Heart right ventricle (tissue), 16 donors: ENCODE results near the gene ALS2. TPM values are rescaled to one million over a fixed set of nuclear protein-coding genes. Genes with fewer than 3 reads are reported as not detected.
"Not testable (repeated sequence)": the region's sequence is repeated elsewhere in the genome, so short reads cannot be mapped to it uniquely, and the experiment has no call there.

Experiments
- ATAC-seq, 8 donors: fragments of 200-7000 bp; cut with Tn5 transposase; one replicate each; pipeline ENCODE4 v1.9.1; 2020; ENCODE audit warnings: mild to moderate bottlenecking in 8 of 8, moderate library complexity in 8 of 8, moderate number of reproducible peaks in 1 of 8
- DNase-seq, 2 donors: peaks; one replicate each; pipeline ENCODE4 v3.0.0-alpha.2; 2020
- H3K27ac ChIP-seq, 10 donors: fragments of 200-600 bp; sonication (generic) in 2 of 10; one replicate each; pipeline versions ENCODE4 v1.5.0 to v1.8.0; 2020 to 2022; ENCODE audit warnings: mild to moderate bottlenecking in 3 of 10
- H3K27me3 ChIP-seq, 7 donors: fragments of 200-600 bp; one replicate each; pipeline ENCODE4 v1.8.0; 2021 to 2022; ENCODE audit warnings: mild to moderate bottlenecking in 2 of 7
- H3K36me3 ChIP-seq, 9 donors: fragments of 200-600 bp; sonication (generic) in 1 of 9; one replicate each; pipeline versions ENCODE4 v1.5.0 to v1.8.0; 2020 to 2022; ENCODE audit warnings: mild to moderate bottlenecking in 2 of 9
- H3K4me1 ChIP-seq, 9 donors: fragments of 200-600 bp; sonication (generic) in 1 of 9; one replicate each; pipeline versions ENCODE4 v1.5.0 to v1.8.0; 2020 to 2022; ENCODE audit warnings: mild to moderate bottlenecking in 4 of 9
- H3K4me3 ChIP-seq, 10 donors: fragments of 200-600 bp; sonication (generic) in 2 of 10; one replicate each; pipeline versions ENCODE4 v1.5.0 to v1.8.0; 2020 to 2022; ENCODE audit warnings: mild to moderate bottlenecking in 7 of 10, moderate library complexity in 2 of 10
- H3K9me3 ChIP-seq, 11 donors: fragments of 200-600 bp in 10 of 11; sonication (generic) in 2 of 11; one replicate each; pipeline versions ENCODE4 v1.5.0 to v1.8.0; 2013 to 2022; ENCODE audit warnings: mild to moderate bottlenecking in 2 of 11, control low read depth in 1 of 11, moderate library complexity in 1 of 11
- CTCF ChIP-seq, 9 donors: fragments of 200-600 bp; sonication (generic) in 2 of 9; IDR thresholded peaks; one replicate each; pipeline versions ENCODE4 v1.5.0 to v1.8.0; 2021 to 2022; ENCODE audit warnings: antibody characterized with exemption in 9 of 9, mild to moderate bottlenecking in 5 of 9, moderate library complexity in 1 of 9
- WGBS, 2 donors: extraction: QIAGEN DNeasy Blood & Tissue Kit; methylation state at CpG; one replicate each; pipeline ENCODE4 v1.1.7; 2013; ENCODE audit warnings: inconsistent platforms in 1 of 2; 5-methylcytosine and 5-hydroxymethylcytosine counted together
- intact Hi-C, 10 donors: fragments of 100-400 bp; cut with DNase I; formaldehyde crosslinking; loops; one replicate each; pipeline versions ENCODE4 v1.11.1 to v1.14.2; 2022
- polyA plus RNA-seq, 2 donors: library from polyadenylated mRNA; stranded (reverse); fragments of 200-250 nt; gene quantifications; one replicate each; pipeline ENCODE4 v1.2.3, GENCODE V29; 2013
- total RNA-seq, 10 donors: library from RNA; stranded (reverse); fragmentation: NEBNext Ultra II Directional in 3 of 10; extraction: Animal tissue kit (Norgen Biotek cat#: 25700) in 3 of 10; gene quantifications; one replicate each; pipeline versions ENCODE4 v1.2.1 to v1.2.4, GENCODE V29; 2021 to 2023
- donor health status: Arrhythmogenic right ventricular cardiomyopathy.
- donor health status: ischemic (EF 13 %, LVEDD 7.1; RV severe dilation, severe dysfunction).
- donor health status: healthy with polysubstance abuse.
- donor health status: DM: no; HTN: yes; CAD: no.
- donor health status: DM: no; HTN: no; CAD: no.
- donor health status: ischemic (EF 25% LVEDD 6.9; RV normal size, moderate dysfunction).
- donor health status: ischemic (EF 25% LVEDD 5.7; RV mildly dilated, moderate dysfunction).
- donor health status: healthy.
- donor health status: DM: yes; HTN: yes; CAD: no.
- donor health status: Ischemic cardiomyopathy.
- donor health status: ischemic (EF 35%, LVEDD 5.7; RV mildly dilated, moderate dysfunction).
- donor health status: nonischemic (EF 11% LVEDD 7.7; RV severe dilation, severe dysfunction).
- donor health status: DM: yes; HTN: yes; CAD: no.
- donor health status: PGD.
- donor health status: ischemic (EF 29% LVEDD 5.4; RV normal size, mild dysfunction).
- donor health status: nonischemic (EF 23%, LVEDD 6.1; RV moderate dilation, normal function).

Gene ALS2
- total and polyA plus RNA-seq, 12 donors = 7.8 to 49.3 (median 34.5) TPM

GRCh38 chr2:201821080-201821479 lies 40.3 kb upstream of the ALS2 start:
- Histone ChIP-seq H3K36me3 (no peaks in the 10 kb centered on the region), H3K4me3 (no peak overlapping the region), H3K27me3 (peaks cover 0 to 3% (median 0%) of the 10 kb centered on the region in 7 donors), H3K4me1 (no peaks in the 10 kb centered on the region), H3K9me3 (no peaks in the 10 kb centered on the region), H3K27ac (no peak overlapping the region)
- intact Hi-C loops = no loop called here
- ATAC-seq (no peak), DNase-seq (no peak)
- 88 to 92% methylated on average over 5 of the region's 5 CpGs for WGBS, 2 donors
- TF ChIP-seq CTCF (IDR thresholded peaks at IDR 0.05) = no peak

GRCh38 chr2:201820383-201821007 lies 39.8 kb upstream of the ALS2 start:
- Histone ChIP-seq H3K27me3 (peaks cover 0 to 3% (median 0%) of the 10 kb centered on the region in 7 donors), H3K9me3 (no peaks in the 10 kb centered on the region), H3K36me3 (no peaks in the 10 kb centered on the region), H3K4me3 (no peak overlapping the region), H3K27ac (no peak overlapping the region), H3K4me1 (no peaks in the 10 kb centered on the region)
- WGBS, 2 donors = 72 to 78% methylated on average over 4 of the region's 4 CpGs
- no peak for TF ChIP-seq CTCF (IDR thresholded peaks at IDR 0.05)
- intact Hi-C loops = no loop called here
- ATAC-seq (no peak), DNase-seq (no peak)

GRCh38 chr2:201816657-201817575 lies 36.2 kb upstream of the ALS2 start:
- ATAC-seq = no peak
- Histone ChIP-seq H3K27me3 (peaks cover 0 to 4% (median 0%) of the 10 kb centered on the region in 7 donors), H3K9me3 (no peaks in the 10 kb centered on the region), H3K4me1 (no peaks in the 10 kb centered on the region), H3K27ac (no peak overlapping the region), H3K36me3 (no peaks in the 10 kb centered on the region), H3K4me3 (no peak overlapping the region)
- 89% methylated on average over 5 of the region's 5 CpGs for WGBS, 2 donors
- no peak for DNase-seq
- intact Hi-C loops = no loop called here
- no peak for TF ChIP-seq CTCF (IDR thresholded peaks at IDR 0.05)

- intact Hi-C loops = no loop called here
These were observed 33.4 kb upstream of the ALS2 start for GRCh38 chr2:201813996-201814760.

GRCh38 chr2:201810604-201811003 lies 29.9 kb upstream of the ALS2 start:
- WGBS, 2 donors = 97 to 98% methylated on average over 7 of the region's 7 CpGs
- peaks cover 0 to 20% (median 7%) of the 10 kb centered on the region in 9 donors for H3K4me1 ChIP-seq
- H3K27me3 ChIP-seq = peaks cover 0 to 12% (median 4%) of the 10 kb centered on the region in 7 donors
- H3K27ac ChIP-seq, H3K36me3 ChIP-seq, intact Hi-C loops, H3K9me3 ChIP-seq, DNase-seq, H3K4me3 ChIP-seq, ATAC-seq: not testable (repeated sequence)

More at GRCh38 chr2:201813996-201814760, 33.4 kb upstream of the ALS2 start:
- H3K27me3 ChIP-seq = peaks cover 0 to 7% (median 0%) of the 10 kb centered on the region in 7 donors
- ATAC-seq = no peak
- no peak for TF ChIP-seq CTCF (IDR thresholded peaks at IDR 0.05)
- H3K9me3 ChIP-seq = no peaks in the 10 kb centered on the region
- no peak for DNase-seq
- WGBS, 2 donors = 67 to 69% methylated on average over 9 of the region's 9 CpGs
- H3K27ac ChIP-seq = no peak overlapping the region
- no peaks in the 10 kb centered on the region for H3K36me3 ChIP-seq
- H3K4me1 ChIP-seq = no peaks in the 10 kb centered on the region
- H3K4me3 ChIP-seq = no peak overlapping the region
